ENCODE results near the gene ZNF394.

The ZNF394 gene

DNA sequence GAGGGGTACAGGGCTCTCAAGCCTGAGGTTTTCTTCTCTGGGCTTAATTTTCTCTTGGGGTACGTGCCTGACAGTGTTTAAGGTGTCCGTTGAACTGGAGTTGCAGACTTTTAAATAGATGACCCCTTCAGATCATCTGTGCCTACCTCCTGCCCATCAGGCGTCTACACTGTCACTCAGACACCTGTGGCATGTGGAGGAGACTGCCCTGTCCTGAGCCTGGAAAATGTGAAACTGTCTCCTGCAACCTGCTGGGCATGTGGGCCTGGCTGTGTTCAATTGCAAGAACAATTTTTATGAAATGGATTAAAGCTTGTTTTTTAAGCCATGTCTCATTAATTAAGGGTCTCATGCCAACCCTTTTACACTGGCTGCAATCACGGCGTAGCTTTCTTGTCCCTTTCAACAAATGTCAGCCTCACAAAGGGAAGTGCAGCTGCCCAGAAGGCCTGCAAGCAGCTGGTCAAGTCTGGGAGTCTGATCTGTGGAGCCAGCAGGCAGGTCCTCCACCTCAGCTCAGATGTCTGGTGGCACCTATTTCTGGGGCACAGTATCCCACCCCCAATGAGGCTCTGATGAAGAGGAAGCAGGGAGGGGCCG lies 42.9 kb downstream of the ZNF394 start:
- ChIA-PET POLR2A (interaction anchor here (1.0 kb wide), 1 partner anchor 11 kb away, joined by 3 read pairs; no protein-coding TSS in a partner anchor), CTCF (interaction anchor here (0.8 kb wide), 1 partner anchor 9 kb away, joined by 3 read pairs; no protein-coding TSS in a partner anchor)
- no peak overlapping the region for H3K4me3 ChIP-seq (ENCODE audit: low read depth, low read length)
- TF ChIP-seq, protein P1, sequence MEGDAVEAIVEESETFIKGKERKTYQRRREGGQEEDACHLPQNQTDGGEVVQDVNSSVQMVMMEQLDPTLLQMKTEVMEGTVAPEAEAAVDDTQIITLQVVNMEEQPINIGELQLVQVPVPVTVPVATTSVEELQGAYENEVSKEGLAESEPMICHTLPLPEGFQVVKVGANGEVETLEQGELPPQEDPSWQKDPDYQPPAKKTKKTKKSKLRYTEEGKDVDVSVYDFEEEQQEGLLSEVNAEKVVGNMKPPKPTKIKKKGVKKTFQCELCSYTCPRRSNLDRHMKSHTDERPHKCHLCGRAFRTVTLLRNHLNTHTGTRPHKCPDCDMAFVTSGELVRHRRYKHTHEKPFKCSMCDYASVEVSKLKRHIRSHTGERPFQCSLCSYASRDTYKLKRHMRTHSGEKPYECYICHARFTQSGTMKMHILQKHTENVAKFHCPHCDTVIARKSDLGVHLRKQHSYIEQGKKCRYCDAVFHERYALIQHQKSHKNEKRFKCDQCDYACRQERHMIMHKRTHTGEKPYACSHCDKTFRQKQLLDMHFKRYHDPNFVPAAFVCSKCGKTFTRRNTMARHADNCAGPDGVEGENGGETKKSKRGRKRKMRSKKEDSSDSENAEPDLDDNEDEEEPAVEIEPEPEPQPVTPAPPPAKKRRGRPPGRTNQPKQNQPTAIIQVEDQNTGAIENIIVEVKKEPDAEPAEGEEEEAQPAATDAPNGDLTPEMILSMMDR (IDR thresholded peaks at IDR 0.05; ENCODE audit: insufficient read depth, low read length, missing control alignments) = no peak
- no peak for DNase-seq (ENCODE audit: low read depth, low spot score)

DNA sequence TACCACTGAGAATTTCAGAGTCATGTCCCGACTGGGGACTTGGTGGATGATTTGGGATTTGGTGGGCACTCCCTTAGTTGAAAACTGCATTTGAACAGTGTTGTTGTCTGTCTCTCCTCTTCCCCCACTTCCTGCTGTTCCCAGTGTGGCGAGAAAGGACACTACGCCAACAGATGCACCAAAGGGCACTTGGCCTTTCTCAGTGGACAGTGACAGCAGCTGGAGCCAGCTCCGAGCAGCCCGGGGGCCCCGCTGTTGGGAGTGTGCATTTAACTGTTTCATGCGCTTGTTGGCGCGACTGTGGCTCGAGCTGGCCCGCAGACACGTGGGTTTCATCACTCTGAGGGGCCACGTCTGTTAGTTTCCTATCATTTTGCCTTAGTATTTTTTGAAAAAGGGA lies 43.8 kb downstream of the ZNF394 start:
- ChIA-PET CTCF (no interaction called here), POLR2A (interaction anchor here (0.9 to 1.0 kb wide), 2 partner anchors 9 to 12 kb away, joined by 3 to 4 read pairs; no protein-coding TSS in a partner anchor)
- no peak overlapping the region for H3K4me3 ChIP-seq (ENCODE audit: low read depth, low read length)
- no peak for DNase-seq (ENCODE audit: low read depth, low spot score)
- TF ChIP-seq, protein P1 (IDR thresholded peaks at IDR 0.05; ENCODE audit: insufficient read depth, low read length, missing control alignments) = no peak

DNA sequence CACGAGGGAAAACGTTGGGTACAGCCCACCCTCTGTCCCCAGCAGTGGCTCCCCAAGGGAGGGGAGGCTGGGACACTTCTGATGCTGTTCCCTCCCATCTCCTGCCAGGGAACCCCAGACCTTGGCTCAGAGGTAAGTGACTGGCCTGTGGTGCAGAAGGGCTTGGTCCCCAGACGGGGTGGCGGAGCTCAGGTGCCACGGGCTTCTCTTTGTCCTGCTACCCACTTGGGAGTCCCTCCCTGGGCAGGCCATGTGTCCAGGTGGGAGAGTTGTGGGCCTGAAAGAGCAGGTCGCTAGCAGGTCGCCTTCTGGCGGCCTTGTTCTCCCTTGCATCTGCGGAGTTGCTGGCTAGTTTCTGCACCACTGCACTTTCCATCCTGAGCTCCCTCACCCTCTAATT lies 44.2 kb downstream of the ZNF394 start:
- ChIA-PET POLR2A (interaction anchor here (0.9 kb wide), 1 partner anchor 9 kb away, joined by 4 read pairs; no protein-coding TSS in a partner anchor), CTCF (no interaction called here)
- H3K4me3 ChIP-seq (ENCODE audit: low read depth, low read length) = no peak overlapping the region
- TF ChIP-seq, protein P1 (IDR thresholded peaks at IDR 0.05; ENCODE audit: insufficient read depth, low read length, missing control alignments) = no peak
- DNase-seq (ENCODE audit: low read depth, low spot score) = no peak

DNA sequence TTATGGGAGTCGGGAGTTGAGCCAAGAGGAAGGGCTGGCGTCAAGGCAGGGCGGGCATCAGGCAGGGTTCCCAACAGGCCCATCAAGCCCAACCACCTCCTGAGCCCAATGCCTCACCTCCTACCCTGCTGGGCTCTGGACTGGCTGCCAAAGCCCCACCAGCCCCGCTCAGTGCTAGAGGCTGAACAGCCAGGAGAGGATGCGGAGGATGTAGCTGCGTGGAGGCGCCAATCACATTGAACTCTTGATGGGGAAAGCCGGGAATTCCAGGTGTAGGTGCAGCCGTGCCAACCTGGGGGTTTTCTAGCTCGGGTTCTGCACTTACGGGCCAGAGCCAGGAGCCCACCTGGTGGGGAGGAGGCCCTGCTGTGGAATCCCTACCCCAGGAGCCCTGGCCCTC lies 47.0 kb downstream of the ZNF394 start:
- DNase-seq (ENCODE audit: low read depth, low spot score) = no peak
- H3K4me3 ChIP-seq (ENCODE audit: low read depth, low read length) = no peak overlapping the region
- POLR2A ChIA-PET = no interaction called here
- TF ChIP-seq, protein P1 (IDR thresholded peaks at IDR 0.05; ENCODE audit: insufficient read depth, low read length, missing control alignments) = no peak
- CTCF ChIA-PET = no interaction called here

DNA sequence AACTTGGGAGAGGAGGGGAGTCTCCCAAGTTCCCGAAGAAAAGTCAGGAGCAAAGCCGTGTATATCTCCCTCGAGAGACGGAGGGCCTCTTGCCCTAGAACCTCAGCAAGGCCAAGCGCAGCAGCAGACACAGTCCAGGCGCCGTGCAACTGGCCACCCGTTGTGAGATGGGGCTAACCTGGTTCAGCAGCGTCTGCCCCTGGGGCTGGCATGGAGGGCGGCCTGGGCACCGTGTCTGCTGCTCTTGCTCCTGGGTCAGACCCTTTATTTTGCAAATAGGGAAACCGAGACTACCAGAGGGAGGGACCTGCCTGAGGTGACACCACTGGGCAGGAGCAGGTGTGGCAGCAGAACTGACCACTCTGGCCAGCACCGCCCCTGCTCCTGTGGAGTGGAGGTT lies 47.5 kb downstream of the ZNF394 start:
- ChIA-PET POLR2A (no interaction called here), CTCF (no interaction called here)
- no peak for DNase-seq (ENCODE audit: low read depth, low spot score)
- H3K4me3 ChIP-seq (ENCODE audit: low read depth, low read length) = no peak overlapping the region
- TF ChIP-seq, protein P1 (IDR thresholded peaks at IDR 0.05; ENCODE audit: insufficient read depth, low read length, missing control alignments) = no peak

DNA sequence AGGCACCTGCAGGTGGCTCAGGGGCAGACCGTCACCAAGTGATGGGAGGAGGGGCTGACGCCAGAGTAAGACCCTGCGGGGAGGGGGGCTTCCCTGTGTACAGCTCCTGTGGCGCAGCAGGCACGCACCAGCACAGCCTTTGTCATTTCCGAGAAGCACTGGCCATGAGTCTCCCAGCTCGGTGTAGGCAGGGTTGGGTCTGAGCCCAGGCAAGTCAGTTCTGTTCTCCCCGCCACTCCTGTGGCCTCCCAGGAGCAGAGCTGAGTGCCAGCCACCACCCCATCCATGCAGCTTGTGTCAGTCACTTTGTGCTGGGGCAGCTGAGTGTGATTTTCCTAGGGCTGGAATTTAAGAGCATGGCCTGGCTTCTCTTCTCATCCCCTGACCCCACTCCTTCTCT lies 48.1 kb downstream of the ZNF394 start:
- no peak overlapping the region for H3K4me3 ChIP-seq (ENCODE audit: low read depth, low read length)
- CTCF ChIA-PET = no interaction called here
- no peak for DNase-seq (ENCODE audit: low read depth, low spot score)
- TF ChIP-seq, protein P1 (IDR thresholded peaks at IDR 0.05; ENCODE audit: insufficient read depth, low read length, missing control alignments) = no peak
- POLR2A ChIA-PET = no interaction called here
